M059J (cell line): ENCODE results near the gene MRGPRF. TPM values are rescaled to one million over a fixed set of nuclear protein-coding genes. Genes with fewer than 3 reads are reported as not detected.
"Not testable (repeated sequence)": the region's sequence is repeated elsewhere in the genome, so short reads cannot be mapped to it uniquely, and the experiment has no call there.

Experiments used
- DNase-seq: peaks from one replicate; pipeline ENCODE4 v3.0.0-alpha.2; 2012; ENCODE audit warnings: low read depth
- total RNA-seq: library from RNA; depleted of rRNA; stranded (reverse); fragments of >200 nt; shearing (Covaris generic); gene quantifications from 2 replicates; pipeline ENCODE4 v1.2.3, GENCODE V29; 2014

Gene MRGPRF
- total RNA-seq, 1 experiment from 2014 or later, result not detected

DNA sequence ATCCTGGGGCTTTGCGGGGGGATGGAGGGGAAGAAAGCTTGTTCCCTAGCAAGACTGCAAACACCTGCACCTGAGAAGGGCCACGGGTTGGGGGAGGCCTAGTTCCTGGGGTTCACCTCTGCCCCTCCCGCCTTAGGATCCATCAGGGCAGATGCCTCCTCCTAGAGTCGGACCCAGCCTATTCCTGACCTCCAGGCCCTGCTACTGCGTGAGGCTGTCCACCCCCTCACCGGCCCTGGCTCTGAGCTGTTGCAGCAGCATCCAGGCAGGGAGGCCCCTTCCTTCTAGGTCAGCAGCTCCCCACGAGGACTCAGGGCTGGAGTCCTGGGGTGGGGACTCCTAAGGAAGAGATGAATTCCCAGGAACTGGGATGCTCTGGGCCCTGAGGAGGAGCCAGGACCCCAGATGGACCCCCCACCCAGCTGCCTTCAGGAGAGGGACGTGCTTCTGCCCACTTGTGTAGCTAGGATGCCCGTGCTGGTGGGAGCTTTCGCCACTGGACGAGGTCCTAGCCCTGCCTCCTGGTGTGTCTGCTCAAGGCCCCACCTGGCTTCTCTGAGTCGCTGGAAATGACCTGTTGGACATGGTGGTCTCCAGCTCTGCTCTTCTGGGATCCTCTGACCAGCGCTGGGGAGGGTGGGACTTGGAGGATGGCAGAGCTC is 10.3 kb downstream of the MRGPRF start:
- no peak for DNase-seq

GRCh38 chr11:69002110-69002569 is 10.9 kb downstream of the MRGPRF start:
- DNase-seq, result no peak

DNA sequence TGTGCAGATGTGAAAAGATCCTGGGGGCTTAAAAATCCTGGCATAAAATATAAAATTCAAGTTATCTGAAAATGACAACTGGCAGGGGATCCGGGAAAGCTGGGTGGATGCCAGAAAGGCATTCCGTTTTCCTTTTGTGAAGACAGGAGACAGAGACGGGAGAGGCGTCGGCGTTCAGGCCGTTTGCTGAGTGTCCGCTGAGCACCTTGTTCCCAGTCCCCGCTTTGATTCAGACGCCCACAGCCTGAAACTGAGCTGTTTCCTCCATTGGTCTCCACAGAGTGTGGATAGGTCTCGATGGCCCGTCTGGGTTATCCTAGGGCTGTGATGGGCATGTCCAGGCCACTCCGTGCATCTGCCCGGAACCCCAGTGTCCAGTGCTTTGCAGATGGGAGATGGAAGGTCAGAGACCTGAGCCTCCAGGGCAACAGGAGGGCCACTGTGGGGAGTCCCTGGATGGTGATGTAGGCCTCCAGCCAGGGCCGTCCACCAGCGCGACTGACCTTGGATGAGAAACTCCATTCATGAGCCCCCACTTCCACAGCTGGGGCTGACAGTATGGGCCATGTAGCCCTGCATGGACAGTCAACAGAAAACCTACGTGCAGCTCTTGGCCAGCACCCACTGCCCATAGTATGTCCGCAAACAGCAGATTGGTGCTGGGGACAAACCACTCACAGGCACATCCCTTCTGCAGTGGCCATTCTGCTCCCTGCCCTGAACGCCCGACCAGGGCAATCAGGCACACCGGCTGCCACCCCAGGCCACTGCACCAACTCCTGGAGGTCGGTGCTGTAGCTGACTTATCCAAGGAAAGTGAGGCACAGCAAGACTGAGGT is 11.6 kb downstream of the MRGPRF start:
- DNase-seq, result no peak

GRCh38 chr11:69000831-69001242 is 12.2 kb downstream of the MRGPRF start:
- peak; percentile 86 for DNase-seq

GRCh38 chr11:69000391-69000790 is 12.7 kb downstream of the MRGPRF start:
- DNase-seq, result no peak

DNA sequence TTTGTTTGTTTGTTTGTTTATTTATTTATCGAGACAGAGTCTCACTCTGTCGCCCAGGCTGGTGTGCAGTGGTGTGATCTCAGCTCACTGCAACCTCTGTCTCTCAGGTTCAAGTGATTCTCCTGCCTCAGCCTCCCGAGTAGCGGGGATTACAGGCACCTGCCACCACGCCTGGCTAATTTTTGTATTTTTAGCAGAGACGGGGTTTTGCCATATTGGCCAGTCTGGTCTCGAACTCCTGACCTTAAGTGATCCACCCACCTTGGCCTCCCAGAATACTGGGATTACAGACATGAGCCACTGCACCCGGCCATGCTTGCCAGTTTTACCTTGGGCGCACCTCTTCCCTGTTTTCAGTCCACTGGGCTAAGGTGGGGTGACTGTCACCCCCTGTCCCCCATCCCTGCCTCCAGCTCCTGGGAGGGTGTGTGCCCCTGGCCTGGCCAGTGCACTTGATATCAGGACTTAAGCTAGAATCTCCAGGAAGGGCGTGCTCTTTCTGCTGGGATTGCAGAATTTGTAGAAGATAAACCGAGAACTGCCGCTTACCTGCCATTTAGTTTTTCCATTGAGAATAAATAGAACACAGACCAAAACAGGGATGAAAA is 13.2 kb downstream of the MRGPRF start:
- DNase-seq, result not testable (repeated sequence)

DNA sequence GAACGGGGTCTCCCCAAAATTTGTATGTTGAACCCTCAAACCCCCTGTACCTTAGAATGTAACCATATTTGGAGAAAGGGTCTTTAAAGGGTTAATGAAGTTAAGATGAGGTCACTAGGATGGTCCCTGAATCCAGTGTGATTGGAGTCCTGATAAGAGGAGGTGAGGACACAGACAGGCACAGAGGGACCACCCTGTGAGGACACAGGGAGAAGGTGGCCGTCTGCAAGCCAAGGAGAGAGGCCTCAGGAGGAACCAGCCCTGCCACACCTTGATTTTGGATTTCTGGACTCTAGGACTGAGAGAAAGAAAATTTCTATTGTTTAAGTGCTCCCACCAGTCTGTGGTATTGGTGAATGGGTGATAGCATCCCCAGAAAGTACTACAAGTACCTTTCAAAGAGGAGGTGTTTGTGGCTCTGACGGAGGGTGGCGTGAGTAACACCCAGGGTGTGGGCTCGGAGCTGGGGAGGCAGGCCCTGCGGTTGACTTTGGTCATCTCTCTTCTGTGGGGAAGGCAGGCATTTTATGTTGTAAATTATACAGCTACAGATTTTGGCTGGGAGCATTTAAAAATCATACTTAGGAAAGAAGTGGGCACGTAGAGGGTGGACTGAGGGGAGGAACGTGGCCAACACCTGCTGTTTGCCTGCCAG is 13.8 kb downstream of the MRGPRF start:
- DNase-seq, result no peak

GRCh38 chr11:68998390-68998911 is 14.6 kb downstream of the MRGPRF start:
- peak; percentile 36 for DNase-seq

- DNase-seq, result no peak
Measured at GRCh38 chr11:68997995-68998348, 15.1 kb downstream of the MRGPRF start.

GRCh38 chr11:68997124-68997994 is 15.7 kb downstream of the MRGPRF start:
- no peak for DNase-seq

GRCh38 chr11:68996376-68997123 is 16.5 kb downstream of the MRGPRF start:
- DNase-seq, result no peak

GRCh38 chr11:68994894-68995285 is 18.2 kb downstream of the MRGPRF start:
- DNase-seq, result no peak

DNA sequence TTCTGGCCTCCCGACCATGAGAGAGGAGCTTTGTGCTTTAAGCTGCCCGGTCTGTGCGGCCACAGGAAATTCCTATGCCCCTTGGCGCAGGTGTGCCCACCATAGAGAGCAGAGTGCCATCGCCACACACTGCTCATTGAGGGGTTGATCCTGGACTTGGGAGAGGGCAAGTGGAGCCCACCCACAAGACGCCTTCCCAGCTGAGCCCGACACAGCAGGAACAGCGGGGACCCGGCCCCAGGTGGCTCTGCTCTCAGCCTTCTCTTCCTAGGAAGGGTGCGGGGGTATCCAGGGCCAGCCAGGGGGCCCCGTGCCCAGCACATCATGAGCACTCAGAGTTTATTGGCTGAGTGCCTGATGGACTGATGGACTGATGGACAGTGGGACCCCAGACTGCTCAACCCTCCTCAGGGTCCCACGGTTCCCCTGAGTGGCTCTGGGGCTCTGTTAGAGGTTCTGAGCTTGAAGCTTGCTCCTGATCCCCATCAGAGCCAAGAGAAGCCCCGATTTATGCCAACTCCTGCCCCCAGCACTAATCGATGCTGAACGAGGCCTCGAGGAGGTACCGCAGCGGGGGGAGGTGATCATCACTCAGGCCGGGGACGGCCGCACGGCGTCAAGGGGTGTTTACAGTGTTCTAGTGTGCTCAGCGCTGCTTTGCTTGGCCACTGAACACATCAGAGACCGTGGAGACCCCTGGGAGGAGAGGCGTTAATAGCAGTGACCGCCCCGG is 18.7 kb downstream of the MRGPRF start:
- no peak for DNase-seq

- DNase-seq, result no peak
Measured at GRCh38 chr11:68993546-68993945, 19.5 kb downstream of the MRGPRF start.

- no peak for DNase-seq
Measured at GRCh38 chr11:68992743-68993255, 20.2 kb downstream of the MRGPRF start.

GRCh38 chr11:68990995-68991780 is 21.9 kb downstream of the MRGPRF start:
- no peak for DNase-seq

GRCh38 chr11:68989936-68990606 is 23.0 kb downstream of the MRGPRF start:
- DNase-seq, result no peak

GRCh38 chr11:68988491-68988890 is 24.6 kb downstream of the MRGPRF start:
- DNase-seq, result no peak
